ENCODE results near the gene TESMIN.

Gene TESMIN

DNA sequence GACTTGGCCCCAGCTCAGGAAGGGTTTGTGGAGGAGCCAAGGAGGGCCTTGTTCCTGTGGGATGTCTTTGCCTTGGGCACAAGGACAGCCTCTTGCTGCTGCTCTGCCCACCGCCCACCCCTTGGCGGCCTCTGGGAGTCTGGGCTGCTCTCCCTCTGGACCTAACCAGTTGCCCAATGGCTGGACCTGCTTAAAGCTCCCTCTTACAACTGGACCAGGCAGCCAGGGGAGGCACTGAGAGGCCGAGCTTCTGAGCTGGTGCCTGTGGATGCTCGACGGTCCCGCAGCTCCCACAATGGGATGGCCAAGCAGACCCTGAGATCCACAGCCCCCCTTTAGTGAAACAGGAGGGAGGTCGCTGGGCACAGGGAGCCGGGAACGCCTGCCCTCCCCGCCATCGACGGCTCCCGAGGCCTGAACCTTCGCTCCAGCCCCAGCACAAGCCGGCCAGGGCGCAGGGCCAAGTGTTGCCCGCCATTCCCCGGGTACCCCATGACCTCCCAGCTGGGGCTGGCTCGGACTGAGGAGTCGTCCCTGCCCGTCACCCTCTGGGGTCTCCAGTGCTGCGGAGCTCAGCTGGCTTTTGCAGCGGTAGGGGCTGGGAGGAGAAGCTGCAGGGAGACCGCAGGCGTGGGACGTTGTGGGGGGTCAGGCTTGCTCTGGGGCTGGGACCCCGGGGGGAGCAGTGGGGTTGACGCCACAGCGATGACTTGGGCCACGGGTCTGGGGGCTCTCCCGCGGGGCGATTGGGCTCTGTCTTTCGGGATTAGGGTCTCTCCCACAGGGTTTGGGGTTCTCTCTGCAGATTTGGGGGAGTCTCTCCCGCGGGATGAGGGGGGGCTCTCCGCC lies 67.6 kb downstream of the TESMIN start:
- no peak for DNase-seq (ENCODE audit: low spot score)

DNA sequence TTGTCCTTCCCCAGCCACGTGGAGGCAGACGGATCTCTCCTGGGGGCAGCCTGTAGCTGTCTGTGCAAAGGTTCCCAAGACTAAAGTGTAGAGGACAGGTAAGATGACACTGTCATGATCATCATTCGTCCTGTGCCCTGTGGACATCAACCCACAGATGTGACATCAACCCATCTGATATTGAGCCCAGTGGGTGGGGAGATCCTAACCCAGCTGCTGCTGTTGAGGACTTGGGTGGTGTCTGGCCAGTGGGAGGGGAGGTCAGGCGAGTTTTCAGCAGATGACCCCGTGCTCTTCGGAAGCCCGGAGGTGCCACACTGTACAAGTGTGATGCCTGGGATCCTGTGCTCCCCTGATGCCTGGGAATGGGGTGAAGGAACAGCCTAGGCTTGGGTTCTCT lies 68.2 kb downstream of the TESMIN start:
- DNase-seq (ENCODE audit: low spot score) = no peak

DNA sequence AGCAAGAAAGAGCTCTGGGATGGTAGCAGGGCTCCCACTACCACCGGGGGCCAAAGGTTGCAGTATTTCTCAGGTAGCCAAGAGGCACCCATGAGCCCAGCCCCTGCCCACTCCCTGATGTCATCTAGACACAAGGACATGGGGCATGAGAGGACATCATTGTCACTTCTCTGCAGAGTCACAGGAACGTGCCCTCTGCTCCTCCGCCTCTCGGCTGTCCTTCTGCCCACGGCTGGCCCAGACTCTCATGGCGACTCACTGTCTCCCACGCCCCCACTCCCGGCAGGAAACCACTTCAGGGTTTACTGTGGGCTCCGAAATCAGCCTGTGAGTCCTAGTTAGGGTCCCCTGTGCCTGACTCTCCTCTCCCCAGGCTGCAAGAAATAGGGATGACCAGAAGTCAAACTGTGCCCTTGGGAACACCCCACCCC lies 68.8 kb downstream of the TESMIN start:
- DNase-seq (ENCODE audit: low spot score) = no peak

DNA sequence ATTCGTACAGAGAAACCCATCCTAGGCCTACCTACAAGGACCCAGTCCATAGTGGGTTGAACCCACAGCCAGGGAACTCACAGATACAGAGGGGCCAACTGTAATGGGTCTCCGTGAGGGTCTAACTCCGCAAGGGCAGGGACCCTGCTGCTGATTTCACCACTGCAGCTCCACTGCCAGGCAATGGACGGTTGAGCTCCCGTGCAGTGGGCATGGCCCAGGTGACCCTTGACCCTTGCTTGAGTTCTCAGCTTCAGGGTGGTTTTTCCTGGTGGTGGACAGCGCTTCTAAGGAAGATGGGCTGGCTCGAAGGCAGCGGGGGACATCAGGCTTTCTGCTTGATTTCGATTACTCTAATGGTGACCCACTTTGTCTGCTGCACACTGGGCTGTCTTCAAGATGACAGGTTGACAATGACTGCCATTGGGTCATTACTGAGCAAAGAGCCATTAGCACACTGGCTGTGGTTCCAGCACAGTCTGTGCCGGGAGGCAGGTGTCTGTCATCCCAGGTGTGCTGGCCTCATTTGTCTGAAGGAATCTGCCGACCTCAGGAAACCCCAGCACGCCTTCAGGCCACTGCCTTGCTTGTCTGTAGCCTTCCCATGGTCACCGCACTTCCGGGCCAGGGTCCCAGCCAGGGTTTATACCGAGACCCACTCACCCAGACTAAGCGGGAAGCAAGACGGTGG lies 70.6 kb downstream of the TESMIN start:
- no peak for DNase-seq (ENCODE audit: low spot score)

DNA sequence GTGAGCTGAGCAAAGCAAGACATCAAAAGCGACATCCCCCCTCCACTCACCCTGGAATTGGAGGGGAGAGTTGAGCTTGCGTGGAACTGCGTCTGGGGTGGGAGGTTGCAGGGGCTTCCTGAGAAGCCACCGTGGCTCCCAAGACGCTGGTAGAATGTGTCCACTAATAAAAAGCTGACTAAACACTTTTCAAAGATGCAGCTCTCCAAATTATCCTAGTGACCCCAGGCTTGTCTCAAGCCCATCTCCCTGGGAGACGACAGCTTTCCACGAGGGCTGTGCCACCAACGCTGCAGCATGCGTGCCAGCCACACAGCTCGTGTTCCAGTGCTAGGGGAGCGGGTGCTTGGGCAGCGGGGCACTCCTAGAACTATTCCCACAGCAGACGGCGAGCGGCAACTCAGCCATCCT lies 73.3 kb downstream of the TESMIN start:
- DNase-seq (ENCODE audit: low spot score) = no peak

DNA sequence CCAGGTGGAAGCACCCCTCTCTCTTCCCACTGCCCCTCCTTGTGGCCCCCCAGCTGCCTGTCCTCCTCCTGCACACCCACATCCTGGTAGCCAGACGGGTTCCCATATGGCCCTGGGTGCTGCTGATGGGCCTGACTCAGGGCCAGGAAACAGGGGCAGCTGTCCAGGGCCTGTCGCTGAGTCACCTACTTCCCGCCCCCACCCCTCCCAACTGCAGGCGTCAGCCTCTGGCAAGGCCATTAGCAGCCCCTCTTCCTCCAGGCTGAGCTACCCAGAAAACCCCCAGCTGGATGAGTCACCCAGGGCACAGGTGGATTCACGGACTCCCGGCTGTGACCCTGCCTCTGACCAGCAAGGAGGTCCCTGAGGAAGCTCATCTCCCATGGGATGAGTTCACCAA lies 73.9 kb downstream of the TESMIN start:
- DNase-seq (ENCODE audit: low spot score) = no peak

DNA sequence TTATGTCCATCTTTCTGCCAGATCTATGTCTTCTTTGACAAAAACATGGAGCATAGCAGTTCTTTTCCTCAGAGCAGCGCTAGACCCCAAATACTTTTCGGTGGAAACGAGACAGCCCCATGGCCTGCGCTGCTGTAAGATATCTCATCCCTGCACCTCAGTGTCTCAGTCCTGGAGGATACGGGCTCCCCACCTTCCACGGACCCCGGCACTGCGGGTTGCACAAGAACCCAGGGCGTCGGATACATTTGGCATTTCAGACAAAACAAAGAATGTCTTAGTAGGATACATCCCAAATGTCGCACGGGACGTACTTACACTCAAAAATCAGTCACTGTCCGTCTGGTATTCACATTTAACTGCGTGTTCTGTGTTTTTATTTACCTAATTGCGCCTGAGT lies 76.9 kb downstream of the TESMIN start:
- no peak for DNase-seq (ENCODE audit: low spot score)

DNA sequence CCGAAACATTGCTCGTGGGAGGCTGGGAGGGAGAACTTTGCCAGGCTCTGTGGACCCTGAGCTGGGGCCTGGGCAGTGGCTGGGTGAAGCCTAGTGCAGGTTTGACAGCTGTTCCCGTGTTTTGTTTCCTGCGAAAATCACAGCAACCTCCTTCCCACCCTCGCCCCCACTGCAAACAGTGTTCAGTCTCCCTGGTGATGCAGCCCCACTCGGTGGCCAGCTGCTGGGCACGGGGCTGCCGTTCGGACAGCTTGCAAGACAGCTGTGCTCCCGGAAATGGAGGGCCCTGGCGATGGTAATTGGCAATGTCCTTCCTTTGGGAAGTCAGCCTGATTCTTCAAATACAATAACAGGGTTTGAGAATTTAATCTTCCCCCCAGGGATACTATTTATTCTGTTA lies 77.3 kb downstream of the TESMIN start:
- no peak for DNase-seq (ENCODE audit: low spot score)

DNA sequence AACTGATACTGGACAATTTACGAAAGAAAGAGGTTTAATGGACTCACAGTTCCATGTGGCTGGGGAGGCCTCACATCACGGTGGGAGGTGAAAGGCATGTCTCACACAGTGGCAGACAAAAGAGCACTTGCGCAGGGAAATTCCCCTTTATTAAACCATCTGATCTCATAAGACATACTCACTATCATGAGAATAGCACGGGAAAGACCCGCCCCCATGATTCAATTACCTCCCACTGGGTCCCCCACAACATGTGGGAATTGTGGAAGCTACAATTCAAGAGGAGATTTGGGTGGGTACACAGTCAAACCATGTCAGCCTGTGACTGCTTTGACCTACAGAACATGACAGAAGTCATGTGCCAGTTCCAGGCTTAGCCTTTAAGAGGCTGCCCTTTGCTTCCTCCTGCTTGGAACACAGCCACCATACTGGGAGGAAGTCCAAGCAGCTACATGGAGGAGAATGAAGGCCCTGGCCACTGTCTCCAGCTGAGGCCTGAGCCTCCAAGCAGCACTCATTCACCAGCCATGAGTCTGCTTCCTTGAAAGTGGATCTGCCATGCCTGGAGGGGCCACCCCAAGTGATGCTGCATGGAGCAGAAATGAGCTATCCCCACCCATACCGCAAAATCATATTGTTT lies 77.9 kb downstream of the TESMIN start:
- DNase-seq (ENCODE audit: low spot score) = no peak

DNA sequence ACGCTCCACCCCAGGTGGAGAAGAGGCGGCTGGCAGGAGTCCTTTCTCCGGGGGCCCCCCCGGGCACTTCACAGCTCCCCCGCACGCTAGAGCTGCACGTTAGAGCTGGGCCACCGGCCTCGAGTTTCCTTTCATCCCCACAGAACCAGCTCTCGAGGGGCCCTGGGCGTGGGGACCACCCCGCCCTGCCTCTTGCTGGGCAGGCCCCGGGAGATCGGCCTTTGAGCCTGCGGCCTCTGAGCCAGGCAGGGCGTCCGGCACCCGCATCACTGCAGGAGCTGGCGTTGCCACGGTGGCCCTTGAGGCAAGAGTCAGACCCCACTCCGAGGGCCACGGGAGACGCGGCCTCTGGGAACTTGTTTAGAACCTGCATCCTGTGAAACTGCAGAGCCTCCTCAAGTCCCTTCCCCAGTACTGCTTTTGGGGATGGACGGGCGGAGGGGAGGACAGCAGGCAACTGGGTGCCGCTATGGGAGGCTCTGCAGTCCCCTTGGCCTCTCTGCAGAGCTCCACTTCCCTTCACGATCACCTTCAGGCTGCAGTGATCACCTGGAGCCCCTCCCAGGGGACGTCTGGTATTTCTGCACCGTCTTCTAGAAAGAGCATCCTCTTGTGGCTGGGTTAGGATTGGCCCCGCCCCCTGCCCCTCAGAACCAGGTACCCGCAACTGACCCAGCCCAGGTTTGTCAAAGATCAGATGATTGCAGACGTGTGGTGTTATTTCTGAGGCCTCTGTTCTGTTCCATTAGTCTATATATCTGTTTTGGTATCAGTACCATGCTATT lies 80.9 kb downstream of the TESMIN start:
- no peak for DNase-seq (ENCODE audit: low spot score)

DNA sequence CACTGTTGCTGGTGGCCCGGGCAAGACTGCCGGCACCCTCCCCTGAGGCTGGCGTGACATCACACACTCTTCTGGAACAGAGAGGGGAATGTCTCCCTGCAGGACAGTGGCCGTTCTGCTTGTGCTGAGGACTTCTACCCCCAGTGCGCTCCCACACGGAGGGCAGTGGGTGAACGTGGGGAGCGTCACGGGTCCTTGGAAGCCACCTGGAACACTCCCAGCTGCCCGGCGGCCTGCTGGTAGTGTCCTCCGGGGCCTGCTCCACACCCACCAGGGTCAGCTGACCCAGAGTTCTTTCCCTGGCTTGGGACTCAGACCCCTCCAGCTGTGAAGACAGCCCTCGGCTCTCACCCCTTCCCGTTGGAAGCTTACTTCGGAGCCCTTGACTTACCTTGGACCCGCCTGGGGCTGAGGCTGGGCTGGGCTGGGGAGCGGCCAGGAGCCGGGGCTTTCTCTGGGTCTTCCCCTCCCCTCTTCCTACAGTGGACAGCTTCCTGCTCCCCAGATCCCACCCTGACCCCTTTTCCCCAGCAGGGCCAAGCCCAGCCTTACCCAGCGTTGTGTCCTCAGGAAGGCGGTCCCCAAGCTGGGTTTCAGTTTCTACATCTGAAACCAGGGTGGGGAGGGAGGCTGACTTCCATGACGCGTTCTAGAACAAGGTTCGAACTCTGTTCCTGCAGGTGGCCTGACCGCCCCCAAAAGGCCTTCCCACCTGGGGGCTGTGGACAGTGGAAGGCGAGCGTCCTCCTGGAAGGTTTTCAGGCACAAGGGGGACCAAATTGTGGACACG lies 81.8 kb downstream of the TESMIN start:
- no peak for DNase-seq (ENCODE audit: low spot score)

DNA sequence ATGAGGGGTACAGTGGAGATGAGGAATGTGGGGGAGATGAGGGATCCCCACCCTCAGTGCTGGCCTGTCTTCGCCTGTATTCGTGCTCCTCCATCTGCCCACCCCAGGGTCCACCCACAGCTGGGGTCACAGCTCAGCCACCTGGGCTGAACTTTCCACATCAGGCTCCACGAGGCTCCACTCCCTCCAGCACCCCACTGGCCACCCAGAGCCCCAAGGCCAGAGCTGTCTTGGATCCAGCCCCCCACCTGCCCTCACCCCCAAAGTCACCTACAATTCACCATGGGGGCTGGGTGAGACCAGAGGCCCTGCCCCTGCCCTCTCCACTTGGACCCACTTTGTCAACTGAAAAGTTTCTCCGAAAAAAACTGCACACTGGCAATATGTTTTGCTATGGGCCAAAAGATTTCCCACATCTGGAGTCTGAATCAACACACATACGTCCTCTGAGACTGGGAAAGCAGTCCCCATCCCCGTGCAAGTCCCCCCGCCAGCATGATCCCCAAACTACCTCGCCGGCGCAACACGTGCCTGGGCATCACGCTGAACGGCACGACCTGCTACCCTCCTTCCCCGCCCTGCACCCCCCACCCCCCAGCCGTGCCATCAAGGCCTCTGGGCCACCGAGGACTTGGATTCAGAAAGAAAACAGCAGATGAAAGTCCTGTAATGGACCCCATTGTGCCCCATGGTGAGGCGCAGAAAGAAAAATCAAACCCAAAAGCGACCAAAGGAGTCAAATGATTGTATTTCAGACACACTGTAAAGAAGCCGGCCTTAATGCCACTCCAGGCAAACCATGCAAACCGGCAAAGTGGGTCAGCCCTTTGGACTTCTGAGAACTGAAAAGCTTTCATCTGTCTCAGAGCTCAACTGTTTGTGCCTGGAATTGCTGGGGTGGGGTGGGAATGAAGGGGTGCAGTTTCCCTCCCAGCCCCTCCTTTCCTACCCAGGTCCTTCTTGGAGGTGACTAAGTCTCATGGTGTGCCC lies 83.5 kb downstream of the TESMIN start:
- no peak for DNase-seq (ENCODE audit: low spot score)

DNA sequence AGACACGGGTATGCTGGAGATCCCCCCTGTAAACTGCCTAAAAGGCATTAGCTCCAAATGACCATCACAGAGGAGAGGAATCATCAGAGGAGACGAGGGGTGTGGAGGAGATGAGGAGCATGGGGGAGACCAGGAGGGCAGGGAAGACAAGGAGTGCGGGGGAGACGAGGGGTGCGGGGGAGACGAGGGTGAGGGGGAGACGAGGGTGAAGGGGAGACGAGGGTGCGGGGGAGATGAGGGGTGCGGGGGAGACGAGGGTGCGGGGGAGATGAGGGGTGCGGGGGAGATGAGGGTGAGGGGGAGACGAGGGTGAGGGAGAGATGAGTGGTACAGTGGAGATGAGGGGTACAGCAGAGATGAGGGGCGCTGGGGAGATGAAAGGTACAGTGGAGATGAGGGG lies 84.5 kb downstream of the TESMIN start:
- DNase-seq (ENCODE audit: low spot score) = no peak

DNA sequence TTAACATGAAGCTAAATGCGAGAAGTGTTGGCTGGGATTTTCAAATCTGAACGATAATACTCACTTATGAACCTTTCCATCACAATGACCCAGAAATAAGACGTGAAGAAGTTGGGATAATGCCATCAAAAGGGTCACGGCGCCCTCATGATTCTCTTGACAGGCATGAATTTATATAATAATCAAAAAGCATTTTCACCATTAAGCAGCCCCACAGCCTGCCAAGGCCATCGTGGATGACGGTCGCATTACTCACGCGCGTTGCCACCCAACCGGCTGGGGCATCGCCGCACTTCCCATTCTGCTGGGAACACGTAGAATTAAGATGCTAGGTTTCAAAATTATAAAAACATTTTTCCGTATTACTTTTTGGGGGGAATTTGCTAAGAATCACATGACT lies 85.9 kb downstream of the TESMIN start:
- no peak for DNase-seq (ENCODE audit: low spot score)

DNA sequence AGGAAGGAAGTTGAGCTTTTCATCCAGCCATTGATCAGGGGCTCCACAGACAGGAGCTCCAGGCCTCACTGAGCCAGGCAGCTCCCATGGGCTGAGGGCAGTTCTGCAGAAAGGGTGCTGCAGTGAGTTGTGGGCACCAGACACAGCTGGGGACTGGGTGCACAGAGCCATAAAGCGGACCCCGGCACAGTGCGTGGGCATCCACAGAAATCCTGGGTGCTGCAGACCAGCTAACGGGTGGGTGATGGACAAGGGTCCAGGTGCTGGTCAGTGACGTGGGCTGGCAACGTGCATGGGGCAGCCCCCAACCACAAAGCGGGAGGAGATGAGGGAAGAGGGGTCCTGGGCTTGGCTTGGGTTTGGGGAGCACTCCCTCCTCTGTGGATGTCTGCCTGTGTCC lies 86.4 kb downstream of the TESMIN start:
- no peak for DNase-seq (ENCODE audit: low spot score)

DNA sequence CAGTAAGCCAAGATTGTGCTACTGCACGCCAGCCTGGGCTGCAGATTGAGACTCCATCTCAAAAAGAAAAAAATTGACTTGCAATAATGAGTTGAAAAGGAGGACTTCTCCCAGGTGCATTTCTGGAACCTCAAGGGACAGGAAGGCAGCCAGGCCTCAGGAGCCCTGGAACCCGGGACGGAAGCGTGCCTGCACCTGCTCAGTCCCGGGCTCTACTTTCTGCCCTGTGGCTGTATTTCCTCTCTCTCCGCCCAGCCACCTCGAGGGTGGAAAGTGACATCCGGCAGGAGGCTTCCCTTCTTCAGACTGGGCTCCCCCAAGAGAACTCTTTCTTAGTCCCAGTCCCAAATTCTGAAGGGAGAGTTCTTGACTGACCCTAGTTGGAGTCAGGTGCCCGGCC lies 87.2 kb downstream of the TESMIN start:
- no peak for DNase-seq (ENCODE audit: low spot score)

DNA sequence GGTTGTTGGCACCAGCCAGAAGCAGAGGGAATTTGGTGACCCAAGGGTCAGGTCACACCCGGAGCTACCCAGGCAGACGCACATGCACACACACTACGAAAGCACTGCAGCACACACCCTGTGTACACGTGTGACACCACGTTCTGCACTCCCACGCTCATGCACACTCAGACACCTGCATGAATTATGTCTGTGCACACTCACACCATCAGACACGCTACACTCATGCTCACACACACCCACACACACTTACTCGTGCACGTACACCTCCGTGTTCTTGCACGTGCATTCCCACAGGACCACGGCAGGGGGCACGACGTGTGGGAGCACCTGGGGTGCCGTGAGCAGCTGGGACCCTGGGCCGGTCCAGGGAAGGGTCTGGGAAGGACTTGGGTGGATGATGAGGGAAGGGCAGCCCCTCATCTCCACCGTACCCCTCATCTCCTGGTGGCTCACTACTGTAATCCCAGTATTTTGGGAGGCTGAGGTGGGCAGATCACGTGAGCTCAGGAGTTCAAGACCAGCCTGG lies 87.8 kb downstream of the TESMIN start:
- no peak for DNase-seq (ENCODE audit: low spot score)

DNA sequence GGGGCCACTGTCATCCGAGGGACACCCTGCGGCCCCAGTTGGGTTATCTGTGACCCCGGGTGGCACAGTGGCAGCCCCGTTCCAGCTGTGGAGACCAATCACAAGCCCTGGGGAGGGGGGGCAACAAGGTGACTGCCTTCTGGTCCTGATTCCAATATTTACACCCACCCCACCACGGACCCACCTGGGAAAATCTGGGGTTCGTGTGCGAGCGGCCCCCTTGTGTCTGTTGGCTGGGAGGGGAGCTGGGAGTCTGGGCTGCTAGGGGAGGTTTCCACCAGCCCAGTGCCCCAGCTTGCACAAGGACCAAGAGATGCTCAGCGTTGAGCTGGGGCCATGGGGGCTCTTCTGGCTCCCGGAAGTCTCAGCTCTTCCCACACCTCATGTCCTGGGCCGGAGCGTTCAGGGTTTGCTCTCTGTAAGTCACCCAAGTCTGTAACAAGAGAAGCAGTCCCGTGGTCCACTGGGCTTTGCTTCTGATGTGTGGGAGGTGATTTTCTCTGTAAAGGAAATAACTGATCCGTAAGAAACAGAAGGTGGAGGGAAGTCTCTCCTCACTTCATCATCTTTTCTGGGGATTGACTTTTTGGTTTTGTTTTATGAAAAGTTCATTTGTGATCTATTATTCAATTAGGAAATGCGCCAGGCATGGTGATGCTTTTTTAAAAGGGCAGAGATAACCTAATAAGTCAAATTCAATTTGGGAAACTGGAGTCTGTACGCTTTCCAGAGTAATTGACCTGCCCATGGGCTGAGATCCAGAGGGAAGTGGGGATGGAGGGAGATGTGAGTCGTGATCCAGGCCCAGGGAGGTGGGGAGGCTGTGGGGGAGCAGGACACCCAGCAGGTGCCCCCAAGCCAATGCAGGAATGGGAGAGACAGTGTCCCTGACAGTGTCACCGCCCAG lies 89.4 kb downstream of the TESMIN start:
- DNase-seq (ENCODE audit: low spot score) = no peak

DNA sequence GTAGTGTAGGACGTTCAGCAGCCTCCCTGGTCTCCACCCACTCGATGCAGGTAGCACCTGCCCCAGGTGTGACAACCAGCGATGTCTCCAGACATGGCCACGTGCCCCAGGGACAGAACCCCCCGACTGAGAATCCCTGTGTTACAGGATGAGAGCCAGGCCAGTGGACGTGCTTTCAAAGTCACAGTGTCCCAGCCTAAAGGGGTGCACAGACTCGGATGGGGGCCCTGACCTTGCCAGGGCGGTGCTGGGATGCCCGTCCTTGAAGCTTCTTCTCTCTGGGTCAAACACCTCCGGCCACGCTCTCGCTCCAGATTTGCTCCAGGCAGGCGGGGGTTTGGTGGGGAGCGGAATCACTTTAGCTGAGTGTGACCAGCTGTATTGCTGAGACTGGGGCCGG lies 90.3 kb downstream of the TESMIN start:
- no peak for DNase-seq (ENCODE audit: low spot score)
